SK-N-SH (cell line): ENCODE data around the gene DDX54.
"Not testable (repeated sequence)": the region's sequence is repeated elsewhere in the genome, so short reads cannot be mapped to it uniquely, and the experiment has no call there.

Experiments used
- CHD2 ChIP-seq: fragments of 150-350 bp; IDR thresholded peaks from 2 replicates; pipeline ENCODE4 v1.6.1; 2018; ENCODE audit warnings: low read length; ENCODE audit not compliant: partially characterized antibody
- EP300 ChIP-seq, 2 experiments: IDR thresholded peaks; 2 replicates each; pipeline versions ENCODE4 v1.4.0 to v1.6.1; 2012; ENCODE audit warnings: borderline replicate concordance in 1 of 2, low read depth in 1 of 2, low read length in 1 of 2
- FOXJ3 ChIP-seq: sonication (generic); formaldehyde crosslinking; IDR thresholded peaks from 2 replicates; pipeline ENCODE4 v1.5.1; 2020; ENCODE audit warnings: mild to moderate bottlenecking, missing genetic modification reagents
- MEF2A ChIP-seq: IDR thresholded peaks from 2 replicates; pipeline ENCODE4 v1.4.0; 2012; ENCODE audit warnings: low read depth, borderline replicate concordance
- MXI1 ChIP-seq: IDR thresholded peaks from 2 replicates; pipeline ENCODE4 v1.6.1; 2012; ENCODE audit warnings: mild to moderate bottlenecking, low read depth, low read length, improper control_type of control experiment
- SIN3A ChIP-seq: IDR thresholded peaks from 2 replicates; pipeline ENCODE4 v1.6.1; 2012; ENCODE audit warnings: low read depth, mild to moderate bottlenecking, low read length, moderate library complexity, borderline replicate concordance
- SMC3 ChIP-seq: IDR thresholded peaks from 2 replicates; pipeline ENCODE4 v1.6.1; 2012; ENCODE audit warnings: low read depth, low read length, improper control_type of control experiment
- TAF1 ChIP-seq: IDR thresholded peaks from 2 replicates; pipeline ENCODE4 v1.6.1; 2012; ENCODE audit warnings: low read depth, mild to moderate bottlenecking, low read length, moderate library complexity, borderline replicate concordance
- YY1 ChIP-seq: IDR thresholded peaks from 2 replicates; pipeline ENCODE4 v1.4.0; 2012; ENCODE audit warnings: low read depth, mild to moderate bottlenecking
- TF ChIP-seq, protein P1 (sequence below): fragments of 200-600 bp; sonication (generic); IDR thresholded peaks from 2 replicates; pipeline ENCODE4 v1.6.1; 2017; ENCODE audit warnings: antibody characterized with exemption, mild to moderate bottlenecking, moderate library complexity
- TF ChIP-seq, protein P2 (sequence below): IDR thresholded peaks from 2 replicates; pipeline ENCODE4 v1.4.0; 2012; ENCODE audit warnings: low read depth

- TF ChIP-seq, protein P1, sequence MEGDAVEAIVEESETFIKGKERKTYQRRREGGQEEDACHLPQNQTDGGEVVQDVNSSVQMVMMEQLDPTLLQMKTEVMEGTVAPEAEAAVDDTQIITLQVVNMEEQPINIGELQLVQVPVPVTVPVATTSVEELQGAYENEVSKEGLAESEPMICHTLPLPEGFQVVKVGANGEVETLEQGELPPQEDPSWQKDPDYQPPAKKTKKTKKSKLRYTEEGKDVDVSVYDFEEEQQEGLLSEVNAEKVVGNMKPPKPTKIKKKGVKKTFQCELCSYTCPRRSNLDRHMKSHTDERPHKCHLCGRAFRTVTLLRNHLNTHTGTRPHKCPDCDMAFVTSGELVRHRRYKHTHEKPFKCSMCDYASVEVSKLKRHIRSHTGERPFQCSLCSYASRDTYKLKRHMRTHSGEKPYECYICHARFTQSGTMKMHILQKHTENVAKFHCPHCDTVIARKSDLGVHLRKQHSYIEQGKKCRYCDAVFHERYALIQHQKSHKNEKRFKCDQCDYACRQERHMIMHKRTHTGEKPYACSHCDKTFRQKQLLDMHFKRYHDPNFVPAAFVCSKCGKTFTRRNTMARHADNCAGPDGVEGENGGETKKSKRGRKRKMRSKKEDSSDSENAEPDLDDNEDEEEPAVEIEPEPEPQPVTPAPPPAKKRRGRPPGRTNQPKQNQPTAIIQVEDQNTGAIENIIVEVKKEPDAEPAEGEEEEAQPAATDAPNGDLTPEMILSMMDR: not testable (repeated sequence)
- TF ChIP-seq TAF1; EP300 (IDR thresholded peaks at IDR 0.05; ENCODE audit: borderline replicate concordance in 1 of 2, low read depth in 1 of 2, low read length in 1 of 2); CHD2; MXI1; MEF2A; SIN3A; YY1; FOXJ3; SMC3: not testable (repeated sequence)
- TF ChIP-seq, protein P2, sequence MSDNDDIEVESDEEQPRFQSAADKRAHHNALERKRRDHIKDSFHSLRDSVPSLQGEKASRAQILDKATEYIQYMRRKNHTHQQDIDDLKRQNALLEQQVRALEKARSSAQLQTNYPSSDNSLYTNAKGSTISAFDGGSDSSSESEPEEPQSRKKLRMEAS: not testable (repeated sequence)
Observed at GRCh38 chr12:113117684-113118083, 67.6 kb downstream of the DDX54 start.
